Thoracic aorta (tissue), 2 donors: Measurements from ENCODE around the gene GRIA3. TPM values are rescaled to one million over a fixed set of nuclear protein-coding genes. Genes with fewer than 3 reads are reported as not detected.

Experiments used
- ATAC-seq: fragments of 150-250 bp; one replicate; pipeline ENCODE4 v1.8.0; 2017; ENCODE audit warnings: low read depth; ENCODE audit not compliant: insufficient number of reproducible peaks, low FRiP score
- DNase-seq: peaks from one replicate; pipeline ENCODE4 v3.0.0-alpha.2; 2020; ENCODE audit warnings: low spot score
- H3K27ac ChIP-seq, 2 donors: fragments of 200-600 bp; sonication (generic); 1 replicate in 1 of 2; 2 replicates in 1 of 2; pipeline ENCODE4 v1.5.1; 2016; ENCODE audit warnings: mild to moderate bottlenecking in 2 of 2, moderate library complexity in 2 of 2
- H3K27me3 ChIP-seq: fragments of 200-600 bp; sonication (generic); replicated peaks from 2 replicates; pipeline ENCODE4 v1.6.0; 2016; ENCODE audit warnings: mild to moderate bottlenecking; ENCODE audit not compliant: insufficient read depth
- H3K36me3 ChIP-seq: fragments of 200-600 bp; sonication (generic); one replicate; pipeline ENCODE4 v1.5.1; 2016
- H3K4me1 ChIP-seq, 2 donors: fragments of 200-600 bp; sonication (generic); 1 replicate in 1 of 2; 2 replicates in 1 of 2; pipeline versions ENCODE4 v1.5.1 to v1.6.0; 2016; ENCODE audit warnings: low read depth in 2 of 2, mild to moderate bottlenecking in 1 of 2; ENCODE audit not compliant: control insufficient read depth in 1 of 2
- H3K4me3 ChIP-seq: fragments of 200-600 bp; sonication (generic); 2 replicates; pipeline ENCODE4 v1.5.1; 2016; ENCODE audit warnings: mild to moderate bottlenecking
- H3K9me3 ChIP-seq: fragments of 200-600 bp; sonication (generic); 2 replicates; pipeline ENCODE4 v1.5.1; 2016
- total RNA-seq, 2 donors: library from RNA; depleted of rRNA; stranded (reverse); fragments of >200 nt; gene quantifications; one replicate each; pipeline versions ENCODE4 v1.1.0 to v1.2.3, GENCODE V29; 2016
- TF ChIP-seq, protein P1 (sequence below): fragments of 200-600 bp; sonication (generic); IDR thresholded peaks from one replicate; pipeline ENCODE4 v1.5.1; 2019; ENCODE audit warnings: antibody characterized with exemption

GRIA3 gene
- total RNA-seq, 2 donors from 2014 or later = 6.0 to 7.9 TPM

DNA sequence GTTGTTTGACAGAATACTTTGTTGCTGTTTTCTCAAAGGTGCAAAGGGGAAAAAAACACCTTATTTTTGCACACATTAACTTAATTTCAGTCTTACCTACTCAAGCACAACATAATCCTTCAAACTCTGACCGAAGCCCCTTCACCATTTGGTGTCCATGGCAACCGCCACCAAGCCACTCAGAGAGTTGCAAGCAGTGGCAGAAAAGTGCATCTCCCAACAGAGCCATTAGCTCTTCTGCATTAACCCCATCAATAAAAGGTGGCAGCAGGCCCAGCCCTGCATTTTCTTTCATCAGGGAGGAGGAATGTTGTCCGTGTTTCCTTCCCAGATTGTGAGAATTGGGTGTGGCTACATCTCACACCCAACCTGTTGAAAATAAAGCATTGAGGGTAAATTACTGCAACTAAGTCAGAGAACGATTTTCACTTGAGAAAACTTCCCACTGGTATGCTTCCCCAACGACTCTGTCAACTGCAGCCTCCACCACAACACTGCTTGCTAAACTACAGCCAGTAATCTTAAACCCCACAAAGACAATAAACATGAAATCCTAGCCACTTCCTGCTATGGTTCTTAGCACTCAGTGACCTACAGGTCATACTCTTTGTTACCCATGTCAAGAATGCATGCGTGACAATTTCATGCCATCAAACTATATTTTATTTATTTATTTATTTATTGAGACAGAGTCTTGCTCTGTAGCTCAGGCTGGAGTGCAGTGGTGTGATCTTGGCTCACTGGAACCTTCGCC lies 154.0 kb downstream of the GRIA3 start:
- TF ChIP-seq, protein P1, sequence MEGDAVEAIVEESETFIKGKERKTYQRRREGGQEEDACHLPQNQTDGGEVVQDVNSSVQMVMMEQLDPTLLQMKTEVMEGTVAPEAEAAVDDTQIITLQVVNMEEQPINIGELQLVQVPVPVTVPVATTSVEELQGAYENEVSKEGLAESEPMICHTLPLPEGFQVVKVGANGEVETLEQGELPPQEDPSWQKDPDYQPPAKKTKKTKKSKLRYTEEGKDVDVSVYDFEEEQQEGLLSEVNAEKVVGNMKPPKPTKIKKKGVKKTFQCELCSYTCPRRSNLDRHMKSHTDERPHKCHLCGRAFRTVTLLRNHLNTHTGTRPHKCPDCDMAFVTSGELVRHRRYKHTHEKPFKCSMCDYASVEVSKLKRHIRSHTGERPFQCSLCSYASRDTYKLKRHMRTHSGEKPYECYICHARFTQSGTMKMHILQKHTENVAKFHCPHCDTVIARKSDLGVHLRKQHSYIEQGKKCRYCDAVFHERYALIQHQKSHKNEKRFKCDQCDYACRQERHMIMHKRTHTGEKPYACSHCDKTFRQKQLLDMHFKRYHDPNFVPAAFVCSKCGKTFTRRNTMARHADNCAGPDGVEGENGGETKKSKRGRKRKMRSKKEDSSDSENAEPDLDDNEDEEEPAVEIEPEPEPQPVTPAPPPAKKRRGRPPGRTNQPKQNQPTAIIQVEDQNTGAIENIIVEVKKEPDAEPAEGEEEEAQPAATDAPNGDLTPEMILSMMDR = no peak
- ATAC-seq = no peak
- Histone ChIP-seq H3K36me3 (no peaks in the 10 kb centered on the region), H3K4me3 (no peak overlapping the region), H3K27ac (no peak overlapping the region), H3K9me3 (no peaks in the 10 kb centered on the region), H3K4me1 (no peaks in the 10 kb centered on the region), H3K27me3 (no peaks in the 10 kb centered on the region)
- DNase-seq = no peak

DNA sequence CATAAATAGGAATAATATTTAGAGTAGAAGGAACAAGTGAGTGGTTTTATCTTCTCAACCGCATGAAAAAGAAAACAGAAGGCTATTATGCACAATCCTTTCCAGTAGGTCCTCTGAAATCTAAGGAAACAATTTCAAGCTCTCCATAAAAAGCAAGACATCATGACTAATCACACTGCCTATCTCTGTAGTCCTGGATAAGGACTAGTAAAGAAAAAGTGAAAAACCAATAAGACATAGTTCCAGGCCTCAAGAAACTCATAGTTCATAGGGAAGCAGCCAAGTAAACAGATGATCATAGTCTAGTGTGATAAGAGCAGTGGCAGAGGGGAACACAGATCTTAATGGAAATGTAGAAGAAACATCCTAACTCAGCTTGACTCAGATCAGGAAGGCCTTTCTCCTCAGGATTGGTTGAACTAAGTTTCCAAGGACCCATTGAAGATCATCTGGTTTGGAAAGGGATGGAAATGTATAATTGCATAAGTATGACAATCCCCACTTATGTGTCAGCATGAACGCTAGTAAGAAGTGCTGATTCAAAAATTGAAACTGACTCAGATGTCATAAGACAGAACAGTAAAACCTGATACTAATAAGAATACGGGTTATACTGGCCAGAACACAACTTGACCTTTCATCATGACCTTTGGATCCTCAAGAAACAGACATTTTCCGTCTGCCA lies 155.3 kb downstream of the GRIA3 start:
- TF ChIP-seq, protein P1 = no peak
- Histone ChIP-seq H3K27me3 (no peaks in the 10 kb centered on the region), H3K4me1 (no peaks in the 10 kb centered on the region), H3K4me3 (no peak overlapping the region), H3K9me3 (no peaks in the 10 kb centered on the region), H3K27ac (no peak overlapping the region), H3K36me3 (no peaks in the 10 kb centered on the region)
- ATAC-seq (no peak), DNase-seq (no peak)

DNA sequence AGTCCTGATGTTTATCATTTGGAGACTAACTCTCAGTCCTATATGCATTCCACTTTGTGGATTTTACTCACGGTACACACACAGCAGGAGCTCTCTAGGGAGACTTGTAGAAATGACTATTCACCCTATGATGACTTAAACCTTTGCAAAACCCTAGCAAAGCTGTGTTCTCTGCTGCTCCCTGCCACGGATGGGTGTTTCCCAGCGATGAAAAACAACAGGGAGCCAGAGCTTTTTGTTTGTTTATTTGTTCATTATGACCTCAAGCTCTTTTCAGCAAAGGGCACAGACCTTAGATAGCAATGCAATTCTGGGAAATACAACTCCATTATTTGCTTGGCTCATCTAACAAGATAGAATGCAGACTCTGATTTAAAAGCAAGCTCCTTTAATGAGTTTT lies 156.6 kb downstream of the GRIA3 start:
- TF ChIP-seq, protein P1 = no peak
- Histone ChIP-seq H3K9me3 (no peaks in the 10 kb centered on the region), H3K4me3 (no peak overlapping the region), H3K27ac (no peak overlapping the region), H3K4me1 (no peaks in the 10 kb centered on the region), H3K27me3 (no peaks in the 10 kb centered on the region), H3K36me3 (no peaks in the 10 kb centered on the region)
- ATAC-seq (no peak), DNase-seq (no peak)

DNA sequence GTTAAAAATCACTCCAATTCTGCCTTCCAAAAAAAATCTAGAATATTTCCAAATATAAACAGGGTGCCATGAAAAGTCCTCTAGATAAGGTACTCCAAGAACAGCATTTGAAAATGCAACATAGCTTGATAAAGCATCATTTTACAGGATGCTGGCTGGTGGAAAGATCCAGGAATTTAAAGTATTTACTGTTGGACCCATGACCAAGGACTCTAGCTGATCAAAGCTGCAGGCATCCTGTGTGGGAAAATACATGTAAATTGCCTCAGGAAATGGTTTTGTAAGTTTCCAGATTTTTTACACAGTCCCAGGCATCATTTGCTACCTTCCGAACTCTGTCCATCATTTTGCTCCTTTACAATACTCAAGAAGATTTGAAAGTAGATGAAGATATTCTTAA lies 164.4 kb downstream of the GRIA3 start:
- H3K36me3 ChIP-seq = no peaks in the 10 kb centered on the region
- TF ChIP-seq, protein P1 = no peak
- ATAC-seq = no peak
- H3K27me3 ChIP-seq = no peaks in the 10 kb centered on the region
- H3K4me1 ChIP-seq = no peaks in the 10 kb centered on the region
- no peak for DNase-seq
- H3K27ac ChIP-seq = no peak overlapping the region
- no peaks in the 10 kb centered on the region for H3K9me3 ChIP-seq
- no peak overlapping the region for H3K4me3 ChIP-seq

DNA sequence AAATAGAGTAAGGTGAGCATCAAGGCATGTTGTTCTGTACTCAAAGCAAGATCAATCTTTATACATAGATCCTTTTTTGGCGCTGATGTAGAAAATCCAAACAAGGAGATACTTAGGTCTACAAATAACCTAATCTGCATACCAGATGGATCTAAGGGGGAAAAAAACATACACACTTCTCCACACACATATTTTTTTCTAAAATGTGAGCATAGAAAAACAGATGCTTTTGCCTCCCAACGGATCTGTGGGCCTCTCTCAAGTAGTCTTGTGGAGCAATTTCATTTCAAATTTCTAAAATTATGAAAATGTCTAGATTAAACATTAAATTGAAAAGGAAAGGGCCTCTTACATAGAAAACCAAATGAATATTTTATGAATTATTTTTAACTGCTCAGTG lies 166.1 kb downstream of the GRIA3 start:
- DNase-seq (no peak), ATAC-seq (no peak)
- no peak overlapping the region for H3K4me3 ChIP-seq
- TF ChIP-seq, protein P1 = no peak
- no peaks in the 10 kb centered on the region for H3K9me3 ChIP-seq
- H3K4me1 ChIP-seq = no peaks in the 10 kb centered on the region
- H3K27ac ChIP-seq = no peak overlapping the region
- no peaks in the 10 kb centered on the region for H3K36me3 ChIP-seq
- no peaks in the 10 kb centered on the region for H3K27me3 ChIP-seq
